ENCODE measurements around the gene TAS2R40.
A peak's percentile ranks its signal among the peaks of the same experiment; 100 is the strongest.
"Not testable (repeated sequence)": the region's sequence is repeated elsewhere in the genome, so short reads cannot be mapped to it uniquely, and the experiment has no call there.

TAS2R40 gene

GRCh38 chr7:143221737-143222136 is at the start of gene TAS2R40:
TSS of gene TAS2R40 (plus strand) at chr7:143222037. CDS start at chr7:143222079, 42 bp downstream.
- no peak for DNase-seq (ENCODE audit: low read depth)

GRCh38 chr7:143172354-143172753 is 49.5 kb upstream of the TAS2R40 start:
- peak; percentile 41 for DNase-seq (ENCODE audit: low read depth)

- no peak for DNase-seq (ENCODE audit: low read depth)
These were observed 45.7 kb upstream of the TAS2R40 start for GRCh38 chr7:143176128-143176527.

- DNase-seq (ENCODE audit: low read depth): no peak
These were observed 44.3 kb upstream of the TAS2R40 start for GRCh38 chr7:143177374-143178119.

- DNase-seq (ENCODE audit: low read depth): not testable (repeated sequence)
These were observed 41.1 kb upstream of the TAS2R40 start for GRCh38 chr7:143180771-143181170.

GRCh38 chr7:143181349-143181748 is 40.5 kb upstream of the TAS2R40 start:
- no peak for DNase-seq (ENCODE audit: low read depth)

GRCh38 chr7:143183024-143183423 is 38.8 kb upstream of the TAS2R40 start, which contains the start of gene TAS2R39:
TSS of gene TAS2R39 (plus strand) at chr7:143183419. CDS start at chr7:143183419, 0 bp downstream.
- DNase-seq (ENCODE audit: low read depth): no peak

GRCh38 chr7:143185551-143185950 is 36.3 kb upstream of the TAS2R40 start:
- DNase-seq (ENCODE audit: low read depth): no peak

GRCh38 chr7:143188994-143189393 is 32.8 kb upstream of the TAS2R40 start:
- no peak for DNase-seq (ENCODE audit: low read depth)

GRCh38 chr7:143193880-143194279 is 28.0 kb upstream of the TAS2R40 start:
- DNase-seq (ENCODE audit: low read depth): no peak

- DNase-seq (ENCODE audit: low read depth): peak; percentile 15
These were observed 22.8 kb upstream of the TAS2R40 start for GRCh38 chr7:143199040-143199439.

GRCh38 chr7:143202161-143202560 is 19.7 kb upstream of the TAS2R40 start:
- DNase-seq (ENCODE audit: low read depth): no peak

GRCh38 chr7:143203386-143203785 is 18.5 kb upstream of the TAS2R40 start:
- no peak for DNase-seq (ENCODE audit: low read depth)

- no peak for DNase-seq (ENCODE audit: low read depth)
These were observed 16.1 kb upstream of the TAS2R40 start for GRCh38 chr7:143205560-143206293.

GRCh38 chr7:143210541-143210940 is 11.3 kb upstream of the TAS2R40 start:
- DNase-seq (ENCODE audit: low read depth): no peak

GRCh38 chr7:143213478-143213877 is 8.4 kb upstream of the TAS2R40 start:
- not testable (repeated sequence) for DNase-seq (ENCODE audit: low read depth)

- DNase-seq (ENCODE audit: low read depth): peak; percentile 80
These were observed 6.8 kb upstream of the TAS2R40 start for GRCh38 chr7:143214789-143215679.

GRCh38 chr7:143216151-143216550 is 5.7 kb upstream of the TAS2R40 start:
- DNase-seq (ENCODE audit: low read depth): peak; percentile 78

GRCh38 chr7:143216686-143217085 is 5.2 kb upstream of the TAS2R40 start:
- DNase-seq (ENCODE audit: low read depth): no peak

- DNase-seq (ENCODE audit: low read depth): no peak
These were observed 4.0 kb upstream of the TAS2R40 start for GRCh38 chr7:143217806-143218205.

GRCh38 chr7:143221286-143221685 is 551 bp upstream of the TAS2R40 start:
- DNase-seq (ENCODE audit: low read depth): no peak

- DNase-seq (ENCODE audit: low read depth): no peak
These were observed 945 bp downstream of the TAS2R40 start for GRCh38 chr7:143222782-143223181.

Measured in iris pigment epithelial cell (primary cell).